Mammary epithelial cell (primary cell): ENCODE results near the gene METTL25B.

Source experiments
- EZH2 ChIP-seq: IDR thresholded peaks from 2 replicates; pipeline ENCODE4 v1.6.1; 2012; ENCODE audit warnings: low read length, inconsistent platforms, borderline replicate concordance
- TF ChIP-seq, protein P1 (sequence below), 2 donors: IDR thresholded peaks in 1 of 2; conservative IDR thresholded peaks in 1 of 2; 2 replicates each; pipeline ENCODE4 v1.5.1; 2011 to 2012; ENCODE audit warnings: inconsistent platforms in 2 of 2, low read length in 2 of 2, mild to moderate bottlenecking in 2 of 2, control low read depth in 1 of 2, low read depth in 1 of 2; ENCODE audit not compliant: insufficient read depth in 1 of 2; ENCODE audit errors: extremely low read depth in 1 of 2

- TF ChIP-seq, protein P1, sequence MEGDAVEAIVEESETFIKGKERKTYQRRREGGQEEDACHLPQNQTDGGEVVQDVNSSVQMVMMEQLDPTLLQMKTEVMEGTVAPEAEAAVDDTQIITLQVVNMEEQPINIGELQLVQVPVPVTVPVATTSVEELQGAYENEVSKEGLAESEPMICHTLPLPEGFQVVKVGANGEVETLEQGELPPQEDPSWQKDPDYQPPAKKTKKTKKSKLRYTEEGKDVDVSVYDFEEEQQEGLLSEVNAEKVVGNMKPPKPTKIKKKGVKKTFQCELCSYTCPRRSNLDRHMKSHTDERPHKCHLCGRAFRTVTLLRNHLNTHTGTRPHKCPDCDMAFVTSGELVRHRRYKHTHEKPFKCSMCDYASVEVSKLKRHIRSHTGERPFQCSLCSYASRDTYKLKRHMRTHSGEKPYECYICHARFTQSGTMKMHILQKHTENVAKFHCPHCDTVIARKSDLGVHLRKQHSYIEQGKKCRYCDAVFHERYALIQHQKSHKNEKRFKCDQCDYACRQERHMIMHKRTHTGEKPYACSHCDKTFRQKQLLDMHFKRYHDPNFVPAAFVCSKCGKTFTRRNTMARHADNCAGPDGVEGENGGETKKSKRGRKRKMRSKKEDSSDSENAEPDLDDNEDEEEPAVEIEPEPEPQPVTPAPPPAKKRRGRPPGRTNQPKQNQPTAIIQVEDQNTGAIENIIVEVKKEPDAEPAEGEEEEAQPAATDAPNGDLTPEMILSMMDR (conservative IDR thresholded peaks at IDR 0.05 in 1 of 2, IDR thresholded peaks at IDR 0.05 in 1 of 2; ENCODE audit: extremely low read depth in 1 of 2, insufficient read depth in 1 of 2, low read depth in 1 of 2, low read length in 2 of 2), result no peak
- TF ChIP-seq EZH2, result no peak
Observed at GRCh38 chr1:156703336-156703735, 24.9 kb upstream of the METTL25B start.
